ENCODE measurements around the gene KIR3DL1.
"Not testable (repeated sequence)": the region's sequence is repeated elsewhere in the genome, so short reads cannot be mapped to it uniquely, and the experiment has no call there.

- TF ChIP-seq SIN3A (IDR thresholded peaks at IDR 0.05; ENCODE audit: borderline replicate concordance, insufficient read depth, low read depth, low read length); CTCF (IDR thresholded peaks at IDR 0.05): not testable (repeated sequence)
These were observed 33.4 kb upstream of the KIR3DL1 start for GRCh38 chr19:54782916-54783315.
